GM21381 (cell line): Measurements from ENCODE around the gene MARK4.
"Not testable (repeated sequence)": the region's sequence is repeated elsewhere in the genome, so short reads cannot be mapped to it uniquely, and the experiment has no call there.

Source experiments
- ATAC-seq: cut with Tn5 transposase; IDR thresholded peaks from one replicate; pipeline ENCODE4 v1.9.1; 2021; ENCODE audit warnings: mild to moderate bottlenecking, moderate library complexity; ENCODE audit not compliant: unreplicated experiment

The MARK4 gene

DNA sequence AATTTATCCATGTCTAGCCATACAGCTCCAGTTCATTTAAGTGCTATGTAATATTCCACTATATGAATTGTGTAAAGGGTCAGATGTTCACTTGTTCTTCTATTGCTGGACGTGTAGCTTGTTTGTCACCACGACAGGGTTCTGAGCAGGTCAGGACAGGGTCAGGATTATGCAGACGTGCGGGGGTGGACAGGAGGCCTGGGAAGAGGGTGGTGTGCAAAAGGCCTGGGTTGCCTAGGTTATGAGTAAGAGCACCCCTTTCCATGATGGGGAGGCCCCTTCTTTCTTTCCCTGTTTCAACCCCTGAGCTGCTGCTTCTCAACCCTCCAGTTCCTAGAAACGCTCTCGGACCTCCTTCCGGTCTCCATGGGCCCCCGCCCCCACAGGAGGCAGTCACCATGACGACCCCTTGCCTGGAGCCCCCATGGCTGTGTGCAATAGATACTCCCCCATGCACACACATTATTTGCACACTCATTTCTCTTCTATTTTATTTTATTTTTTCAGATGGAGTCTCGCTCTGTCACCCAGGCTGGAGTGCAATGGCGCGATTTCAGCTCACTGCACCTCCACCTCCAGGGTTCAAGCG is 7.8 kb upstream of the MARK4 start:
- ATAC-seq = no peak

DNA sequence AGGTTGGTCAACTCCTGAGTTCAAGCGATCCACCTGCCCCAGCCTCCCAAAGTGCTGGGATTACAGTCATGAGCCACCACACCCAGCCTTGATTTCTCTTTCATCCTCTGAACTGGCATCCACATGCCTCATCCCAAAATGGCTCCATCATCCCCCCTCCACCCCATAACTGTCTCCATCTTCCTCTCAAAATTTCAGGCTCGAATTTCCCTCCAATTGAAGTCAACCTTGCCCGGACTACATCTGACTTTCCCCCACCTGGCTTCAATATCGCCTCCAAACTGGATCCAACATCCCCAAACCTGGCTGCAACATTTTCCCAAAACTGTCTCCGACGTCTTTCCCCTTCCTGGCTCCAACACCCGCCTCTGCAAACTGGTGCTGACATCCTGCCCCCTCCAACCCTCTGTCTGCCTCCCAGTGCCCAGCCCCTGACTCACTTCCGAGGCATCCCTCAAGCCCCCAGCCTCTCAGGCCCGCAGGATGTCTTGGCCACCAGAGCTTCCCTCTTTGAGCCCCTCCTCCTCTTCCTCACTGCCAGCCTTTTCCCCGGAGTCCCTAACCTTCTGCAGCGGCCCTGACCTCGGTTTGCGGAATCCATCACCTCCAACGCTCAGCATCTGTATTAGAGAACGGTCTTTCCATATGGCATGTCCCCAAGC is 6.8 kb upstream of the MARK4 start:
- ATAC-seq = no peak

DNA sequence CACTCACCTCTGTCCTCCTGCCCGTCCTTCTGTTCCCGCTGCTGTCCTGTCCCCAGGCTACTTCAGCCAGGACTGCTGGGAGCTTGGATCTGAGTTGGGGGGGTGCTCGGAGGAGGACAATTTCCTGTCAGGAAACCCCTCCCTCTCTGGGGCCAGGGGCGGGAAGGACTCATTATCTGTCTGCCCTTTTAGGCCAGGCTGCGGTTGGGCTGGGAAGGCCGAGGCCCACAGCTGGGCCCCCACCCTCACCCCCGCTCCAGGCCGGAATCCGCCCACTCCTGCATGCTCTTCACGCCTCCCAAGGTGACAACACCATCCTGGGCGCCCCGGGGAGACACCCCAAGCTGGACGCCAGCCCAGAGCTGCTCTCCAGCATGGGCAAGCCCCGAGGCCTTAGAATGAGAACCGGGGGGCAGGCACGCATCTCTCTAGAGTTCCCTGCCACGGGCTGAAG is 5.7 kb upstream of the MARK4 start, which contains the start of gene EXOC3L2:
EXOC3L2 (minus strand) TSS at position 74 of the 454 bp plus-strand sequence. CDS start 6,362 bp downstream, outside the sequence.
- no peak for ATAC-seq

DNA sequence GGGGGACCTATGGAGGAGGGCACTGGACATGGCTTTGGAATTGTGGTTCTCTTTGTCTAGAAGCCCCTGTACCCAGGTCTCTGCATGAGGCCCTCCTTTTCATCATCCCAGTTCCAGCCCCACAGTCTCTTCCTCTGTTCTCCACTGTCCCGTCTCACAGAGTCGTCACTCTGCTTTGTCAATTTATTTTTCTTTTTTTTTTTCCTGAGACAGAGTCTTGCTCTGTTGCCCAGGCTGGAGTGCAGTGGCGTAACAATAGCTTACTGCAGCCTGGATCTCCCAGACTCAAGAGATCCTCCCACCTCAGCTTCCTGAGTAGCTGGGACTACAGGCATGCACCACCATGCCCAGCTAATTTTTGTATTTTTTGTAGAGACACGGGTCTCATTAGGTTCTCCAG is 5.2 kb upstream of the MARK4 start:
- no peak for ATAC-seq

DNA sequence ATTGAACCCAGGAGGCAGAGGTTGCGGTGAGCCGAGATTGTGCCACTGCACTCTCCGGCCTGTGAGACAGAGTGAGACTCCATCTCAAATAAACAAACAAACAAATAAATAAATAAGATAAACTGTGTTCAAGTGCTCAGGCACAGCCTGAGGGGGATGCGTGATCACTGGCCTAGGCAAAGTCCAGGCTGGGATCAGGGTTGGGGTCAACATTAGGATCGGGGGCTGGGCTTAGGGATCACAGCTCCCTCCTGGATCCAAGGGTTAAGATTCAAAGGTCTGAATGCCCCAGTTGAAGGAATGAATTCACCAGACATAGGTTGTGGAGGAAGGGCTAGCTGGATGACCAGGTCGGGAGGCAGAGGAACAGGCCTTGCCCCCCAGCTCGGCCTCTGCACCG is 3.9 kb upstream of the MARK4 start:
- no peak for ATAC-seq

DNA sequence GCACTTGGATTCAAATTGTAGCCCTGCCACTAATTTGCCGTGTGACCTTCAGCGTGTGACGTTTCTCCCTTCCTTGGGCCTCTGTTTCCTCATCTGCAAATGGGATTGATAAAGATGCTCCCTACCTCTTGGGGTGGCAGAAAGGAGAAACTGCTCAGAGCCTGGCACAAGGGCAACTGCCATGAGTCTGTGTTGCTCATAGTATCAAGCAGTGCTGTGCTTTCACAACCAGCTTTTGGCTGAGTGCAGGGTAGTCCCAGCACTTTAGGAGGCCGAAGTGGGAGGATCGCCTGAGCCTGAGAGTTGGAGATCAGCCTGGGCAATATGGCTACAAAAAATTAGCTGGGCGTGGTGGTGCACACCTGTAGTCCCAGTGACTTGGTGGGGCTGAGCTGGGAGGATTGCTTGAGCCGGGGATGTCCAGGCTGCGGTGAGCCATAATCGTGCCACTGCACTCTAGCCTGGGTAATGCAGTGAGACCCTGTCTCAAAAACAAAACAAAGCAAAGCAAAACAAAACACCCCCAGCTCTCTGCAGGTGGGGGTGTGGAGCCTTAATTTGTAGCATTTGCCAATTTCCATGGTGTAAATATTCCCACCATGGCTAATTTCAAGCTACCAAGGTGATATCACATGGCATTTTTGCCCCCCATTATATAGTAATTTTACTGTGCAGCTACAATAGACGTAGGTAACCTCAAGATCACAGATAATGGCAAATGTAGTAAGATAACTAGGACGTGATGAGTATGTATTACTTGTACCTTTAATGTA is 1.6 kb upstream of the MARK4 start:
- ATAC-seq = no peak

DNA sequence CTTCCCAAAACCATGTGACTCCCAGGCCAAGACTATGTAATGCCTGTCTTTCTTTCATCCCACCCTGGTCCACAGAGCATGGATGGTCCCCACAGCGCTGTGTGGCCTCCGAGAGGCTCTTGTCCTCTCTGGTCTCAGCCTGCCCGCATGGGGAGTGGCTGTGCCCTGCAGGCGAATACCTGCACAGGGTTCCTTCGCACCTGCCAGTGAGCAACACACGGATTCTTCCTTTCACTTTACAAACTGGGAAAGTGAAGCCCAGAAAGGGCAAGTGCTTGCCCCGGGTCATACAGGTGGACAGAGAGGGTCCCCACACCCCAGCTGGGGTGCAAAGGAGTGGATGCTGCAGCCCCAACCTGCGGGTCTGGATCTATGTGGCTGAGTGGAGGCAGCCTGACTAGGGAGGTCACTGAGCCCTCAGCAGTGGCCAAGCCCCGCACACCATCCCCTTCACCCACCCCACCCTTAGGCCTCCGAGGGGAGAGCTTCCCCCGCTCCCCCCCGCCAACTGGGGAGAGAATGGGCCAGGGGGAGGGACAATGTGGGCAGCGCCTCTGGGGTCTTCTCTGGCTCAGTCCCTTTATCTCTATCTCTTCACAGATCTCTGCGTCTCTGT is 747 bp upstream of the MARK4 start:
- no peak for ATAC-seq

DNA sequence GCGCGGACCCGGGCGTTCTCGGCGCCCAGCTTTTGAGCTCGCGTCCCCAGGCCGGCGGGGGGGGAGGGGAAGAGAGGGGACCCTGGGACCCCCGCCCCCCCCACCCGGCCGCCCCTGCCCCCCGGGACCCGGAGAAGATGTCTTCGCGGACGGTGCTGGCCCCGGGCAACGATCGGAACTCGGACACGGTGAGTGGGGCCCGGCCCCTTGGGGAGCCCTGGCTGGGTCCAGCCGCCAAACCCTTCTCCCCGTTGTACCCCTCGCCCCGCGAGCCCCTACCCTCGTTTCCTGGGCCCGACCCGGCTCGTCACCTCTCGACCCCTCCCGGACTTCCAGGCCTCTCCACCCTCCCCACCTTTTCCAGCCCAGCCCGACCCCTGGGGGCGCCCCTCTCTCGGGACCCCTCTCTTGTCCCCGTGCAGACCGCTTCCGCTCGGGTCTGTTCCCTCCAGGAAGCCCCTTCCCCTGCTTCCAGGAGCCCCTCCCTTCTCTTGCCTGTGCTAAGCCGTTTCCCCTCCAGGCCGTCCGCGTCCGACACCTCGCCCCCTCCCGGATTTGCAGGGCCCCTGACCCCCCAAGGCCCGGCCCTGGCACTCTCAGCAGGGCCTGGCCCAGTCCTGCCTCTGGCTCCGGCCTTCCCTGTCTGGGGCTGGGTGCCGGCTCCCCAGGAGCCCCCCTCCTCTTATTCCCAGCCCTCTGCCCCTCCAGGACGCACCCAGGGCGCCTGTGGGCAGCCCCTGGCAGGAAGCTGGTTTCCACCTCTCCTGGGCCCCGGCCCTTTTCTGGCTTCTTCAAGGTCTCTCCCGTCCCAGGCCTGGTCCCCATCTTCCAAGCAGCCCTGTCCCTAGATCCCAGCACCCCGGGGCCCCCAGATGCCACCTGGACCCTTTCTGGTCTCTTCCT is 632 bp downstream of the MARK4 start:
- no peak for ATAC-seq

DNA sequence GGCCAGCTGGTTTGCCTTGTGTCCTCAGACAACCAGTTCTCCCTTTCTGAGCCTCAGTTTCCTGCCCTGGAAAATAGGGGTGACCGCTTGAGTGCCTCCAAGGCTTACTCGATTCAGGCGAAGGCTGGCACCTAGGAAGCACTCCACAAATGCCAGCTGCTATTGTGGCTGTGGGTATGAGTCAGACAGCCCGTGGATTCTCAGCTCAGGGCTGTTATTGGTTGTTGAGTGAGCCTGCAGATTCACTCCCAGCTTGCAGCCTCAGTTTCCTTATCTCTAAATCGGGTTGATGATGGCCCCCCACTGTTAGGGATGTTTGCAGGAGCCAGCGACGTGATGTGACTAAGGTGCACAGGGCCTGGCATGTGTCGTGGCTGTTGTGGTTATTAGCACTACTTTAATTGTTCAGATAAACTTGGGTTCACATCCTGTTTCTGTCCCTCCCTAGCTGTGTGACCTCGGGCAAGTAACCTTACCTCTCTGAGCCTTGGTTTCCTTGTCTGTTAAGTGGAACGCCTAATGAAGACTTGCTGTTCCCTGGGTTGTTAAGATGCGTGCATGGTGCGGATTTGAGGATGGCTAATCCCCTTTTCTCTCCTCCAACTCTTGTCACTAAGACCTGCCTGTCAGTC is 2.4 kb downstream of the MARK4 start:
- no peak for ATAC-seq

DNA sequence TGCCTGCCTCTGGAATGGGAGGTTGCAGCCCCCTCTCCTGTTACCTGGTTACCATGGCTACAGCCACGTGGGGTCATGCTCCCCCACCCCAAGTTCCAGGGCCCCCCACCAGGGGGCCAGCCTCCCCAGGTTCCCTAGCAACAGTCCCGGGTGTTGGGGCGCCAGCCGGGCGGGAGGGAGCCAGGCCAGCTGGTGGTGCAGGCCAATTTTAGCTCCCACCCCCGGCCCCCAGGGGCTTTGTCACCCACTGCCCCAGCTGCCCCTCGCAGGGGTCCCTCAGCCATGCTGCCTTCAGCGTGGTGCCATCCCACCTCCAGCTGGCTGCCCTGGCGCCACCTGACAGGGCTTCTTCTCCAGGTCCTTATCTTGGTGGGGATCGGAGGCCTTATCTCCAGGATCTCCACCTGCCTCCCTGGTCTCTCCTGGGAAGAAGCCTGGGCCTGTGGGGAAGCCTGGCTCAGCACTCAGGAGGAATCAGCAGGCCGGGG is 3.0 kb downstream of the MARK4 start:
- no peak for ATAC-seq

DNA sequence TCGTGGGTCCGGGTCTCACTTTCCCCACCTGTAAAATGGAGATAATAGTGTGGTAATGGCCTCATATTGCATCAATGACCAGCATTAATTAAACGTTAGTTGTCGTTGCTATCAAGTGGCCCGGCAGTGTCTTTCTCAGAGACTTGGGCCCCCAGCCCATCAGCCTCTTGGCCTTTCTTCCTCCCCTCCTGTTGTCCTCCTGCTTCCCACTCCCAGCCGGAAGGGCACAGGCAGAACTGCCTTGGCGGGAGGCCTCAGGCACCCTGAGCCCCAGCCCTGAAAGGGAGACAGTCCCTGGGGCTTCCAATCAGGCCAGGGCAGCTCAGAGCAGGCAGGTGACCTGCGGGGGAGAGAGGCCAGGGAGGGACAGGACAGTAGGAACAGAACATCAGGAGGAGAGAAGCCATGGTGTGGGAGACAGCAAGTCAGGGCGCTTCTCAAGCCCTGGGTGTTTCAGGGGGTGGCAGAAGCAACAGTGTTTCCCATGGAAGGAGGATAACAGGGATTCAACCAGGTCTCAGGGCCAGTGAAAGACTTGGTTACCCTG is 4.6 kb downstream of the MARK4 start:
- ATAC-seq = no peak

DNA sequence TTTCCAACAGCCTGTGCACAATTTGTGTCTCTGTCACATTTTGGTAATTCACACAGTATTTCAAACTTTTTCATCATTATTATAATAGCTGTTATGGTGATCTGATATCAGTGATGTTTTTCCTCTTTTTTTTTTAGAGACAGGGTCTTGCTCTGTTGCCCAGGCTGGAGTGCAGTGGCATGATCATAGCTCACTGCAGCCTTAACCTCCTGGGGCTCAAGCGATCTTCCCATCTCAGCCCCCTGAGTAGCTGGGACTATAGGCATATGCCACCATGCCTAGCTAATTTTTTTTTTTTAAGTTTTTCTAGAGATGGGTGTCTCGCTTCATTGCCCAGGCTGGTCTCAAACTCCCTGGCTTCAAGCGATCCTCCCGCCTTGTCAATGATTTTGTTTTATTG is 5.8 kb downstream of the MARK4 start:
- ATAC-seq = no peak

DNA sequence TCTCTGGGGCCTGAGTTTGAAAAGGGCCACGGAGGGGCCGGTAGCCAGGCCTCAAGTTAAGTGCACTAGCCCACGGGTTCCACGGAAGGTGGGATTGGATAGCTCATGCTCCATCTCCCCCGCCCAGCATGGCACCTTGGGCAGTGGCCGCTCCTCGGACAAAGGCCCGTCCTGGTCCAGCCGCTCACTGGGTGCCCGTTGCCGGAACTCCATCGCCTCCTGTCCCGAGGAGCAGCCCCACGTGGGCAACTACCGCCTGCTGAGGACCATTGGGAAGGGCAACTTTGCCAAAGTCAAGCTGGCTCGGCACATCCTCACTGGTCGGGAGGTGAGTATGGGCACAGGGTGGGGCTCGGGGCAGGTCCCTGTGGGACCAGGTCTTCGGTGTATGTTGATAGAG is 7.8 kb downstream of the MARK4 start:
- ATAC-seq = no peak

DNA sequence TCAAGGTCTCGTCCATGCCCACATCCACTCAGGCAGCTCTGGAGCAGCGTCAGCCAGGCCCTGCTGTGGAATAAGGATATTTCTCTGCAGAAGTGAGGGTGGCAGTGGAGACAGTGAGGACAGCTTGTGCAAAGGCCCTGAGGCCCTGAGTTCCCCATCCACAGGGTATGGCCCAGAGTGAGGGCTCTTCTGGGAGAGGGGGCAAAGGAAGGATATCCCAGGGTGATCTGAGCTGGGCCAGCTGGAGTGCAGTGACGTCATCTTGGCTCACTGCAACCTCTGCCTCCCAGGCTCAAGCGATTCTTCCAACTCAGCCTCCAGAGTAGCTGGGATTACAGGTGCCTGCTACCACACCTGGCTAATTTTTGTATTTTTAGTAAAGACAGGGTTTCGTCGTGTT is 11.5 kb downstream of the MARK4 start:
- ATAC-seq = no peak

DNA sequence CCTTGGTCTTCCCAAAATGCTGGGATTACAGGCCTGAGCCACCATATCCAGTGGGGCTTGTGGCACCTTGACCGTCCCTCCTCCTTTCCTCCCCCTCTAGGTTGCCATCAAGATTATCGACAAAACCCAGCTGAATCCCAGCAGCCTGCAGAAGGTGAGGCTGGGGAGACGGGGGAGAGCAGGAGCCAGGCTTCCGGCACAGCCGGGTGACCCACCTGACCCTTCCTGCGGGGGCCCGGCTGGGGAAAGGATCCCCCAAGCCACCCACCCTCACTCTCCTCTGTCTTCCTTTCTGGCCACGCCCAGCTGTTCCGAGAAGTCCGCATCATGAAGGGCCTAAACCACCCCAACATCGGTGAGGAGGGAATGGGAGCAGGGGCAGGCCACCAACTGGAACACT is 11.9 kb downstream of the MARK4 start:
- no peak for ATAC-seq

DNA sequence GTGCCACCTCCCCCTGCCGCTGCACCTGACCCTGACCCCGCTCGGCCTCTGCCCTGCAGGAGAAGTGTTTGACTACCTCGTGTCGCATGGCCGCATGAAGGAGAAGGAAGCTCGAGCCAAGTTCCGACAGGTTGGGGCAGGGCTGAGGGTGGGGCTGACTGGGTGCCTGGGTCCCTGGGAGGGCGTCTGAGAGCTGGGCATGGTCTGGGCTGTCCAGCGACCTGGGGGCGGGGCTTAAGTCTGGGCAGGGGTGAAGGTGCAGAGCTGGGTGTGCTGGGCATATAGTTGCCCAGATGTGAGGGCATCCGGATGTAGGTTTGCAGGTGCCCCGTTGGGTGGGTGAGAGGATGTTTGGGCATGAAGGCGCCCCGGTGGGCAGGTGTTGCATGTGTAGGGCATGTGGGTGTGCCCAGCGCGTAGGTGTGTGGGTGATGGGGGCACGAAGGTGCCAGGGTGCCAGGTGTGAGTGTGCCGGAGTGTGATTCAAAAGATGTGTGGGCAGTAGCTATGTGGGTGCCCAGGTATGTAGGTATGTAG is 13.8 kb downstream of the MARK4 start:
- ATAC-seq = no peak

DNA sequence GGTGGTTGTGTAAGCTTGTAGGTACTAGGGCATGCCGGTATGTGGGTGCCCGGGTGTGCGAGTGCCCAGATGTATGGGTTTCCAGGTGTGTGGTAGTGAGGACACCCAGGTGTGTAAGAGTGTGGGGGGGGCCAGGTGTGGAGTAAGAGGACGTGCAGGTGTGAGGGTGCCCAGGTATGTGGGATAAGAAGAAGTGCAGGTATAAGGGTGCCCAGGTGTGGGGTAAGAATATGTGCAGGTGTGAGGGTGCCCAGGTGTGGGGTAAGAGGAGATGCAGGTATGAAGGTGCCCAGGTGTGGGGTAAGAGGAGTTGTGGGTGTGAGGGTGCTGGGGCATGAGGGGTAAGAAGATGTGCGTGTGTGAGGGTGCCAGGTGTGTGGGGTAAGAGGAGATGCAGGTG is 14.3 kb downstream of the MARK4 start:
- no peak for ATAC-seq

DNA sequence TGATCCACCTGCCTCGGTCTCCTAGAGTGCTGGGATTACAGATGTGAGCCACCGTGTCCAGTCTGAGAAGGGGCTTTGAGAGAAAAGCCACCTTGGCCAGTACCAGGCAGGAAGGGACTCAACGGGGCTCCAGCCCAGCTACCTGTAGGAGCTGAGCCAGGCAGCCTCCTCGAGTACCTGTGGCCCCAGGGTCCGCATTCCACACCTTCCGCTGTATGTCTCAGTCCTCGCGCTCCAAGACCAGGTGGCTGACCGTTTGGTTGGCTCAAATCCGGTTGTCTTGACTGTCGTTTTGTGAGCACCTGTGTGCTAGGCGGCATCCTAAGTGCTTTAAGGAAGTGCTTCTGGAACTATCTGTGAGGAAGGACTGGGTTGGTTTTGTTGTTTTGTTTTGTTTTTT is 16.2 kb downstream of the MARK4 start:
- no peak for ATAC-seq

DNA sequence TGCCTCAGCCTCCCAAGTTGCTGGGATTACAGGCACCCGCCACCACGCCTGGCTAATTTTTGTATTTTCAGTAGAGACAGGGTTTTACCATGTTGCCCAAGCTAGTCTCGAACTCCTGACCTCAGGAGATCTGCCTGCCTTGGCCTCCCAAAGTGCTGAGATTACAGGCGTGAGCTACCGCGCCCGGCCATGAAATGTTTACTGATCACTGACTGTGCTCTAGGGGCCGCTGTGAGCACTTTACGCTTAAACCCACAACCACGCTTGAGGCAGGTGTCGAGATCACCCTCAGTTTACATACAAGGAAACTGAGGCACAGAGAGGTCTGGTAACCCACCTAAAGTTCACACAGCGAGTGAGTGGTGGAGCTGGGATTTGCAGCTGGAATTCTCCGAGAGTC is 18.9 kb downstream of the MARK4 start:
- ATAC-seq = not testable (repeated sequence)
